ENCODE measurements around the gene DNAH6. TPM values are rescaled to one million over a fixed set of nuclear protein-coding genes. Genes with fewer than 3 reads are reported as not detected.

DNAH6 gene
- total RNA-seq, 2 donors from 2014 or later = 0.24 to 0.30 TPM

- Histone ChIP-seq H3K4me1 (no peaks in the 10 kb centered on the region), H3K4me3 (no peak overlapping the region), H3K27me3 (no peaks in the 10 kb centered on the region), H3K27ac (no peak overlapping the region), H3K9me3 (no peaks in the 10 kb centered on the region), H3K36me3 (no peaks in the 10 kb centered on the region)
- DNase-seq (ENCODE audit: low spot score) = no peak
- TF ChIP-seq CTCF (IDR thresholded peaks at IDR 0.05) = no peak
Observed at GRCh38 chr2:84639751-84640150, 123.5 kb downstream of the DNAH6 start.

GRCh38 chr2:84640411-84640810, 124.1 kb downstream of the DNAH6 start:
- no peaks in the 10 kb centered on the region for H3K36me3 ChIP-seq
- TF ChIP-seq CTCF (IDR thresholded peaks at IDR 0.05) = no peak
- no peaks in the 10 kb centered on the region for H3K27me3 ChIP-seq
- H3K4me3 ChIP-seq = no peak overlapping the region
- DNase-seq (ENCODE audit: low spot score) = no peak
- no peak overlapping the region for H3K27ac ChIP-seq
- H3K4me1 ChIP-seq = no peaks in the 10 kb centered on the region
- H3K9me3 ChIP-seq = no peaks in the 10 kb centered on the region

- Histone ChIP-seq H3K9me3 (no peaks in the 10 kb centered on the region), H3K4me3 (no peak overlapping the region), H3K4me1 (no peaks in the 10 kb centered on the region), H3K27ac (no peak overlapping the region), H3K27me3 (no peaks in the 10 kb centered on the region), H3K36me3 (no peaks in the 10 kb centered on the region)
- TF ChIP-seq CTCF (IDR thresholded peaks at IDR 0.05) = no peak
- no peak for DNase-seq (ENCODE audit: low spot score)
Observed at GRCh38 chr2:84641021-84641420, 124.7 kb downstream of the DNAH6 start.

- no peak for TF ChIP-seq CTCF (IDR thresholded peaks at IDR 0.05)
- Histone ChIP-seq H3K36me3 (no peaks in the 10 kb centered on the region), H3K27ac (no peak overlapping the region), H3K9me3 (no peaks in the 10 kb centered on the region), H3K4me1 (no peaks in the 10 kb centered on the region), H3K4me3 (no peak overlapping the region), H3K27me3 (no peaks in the 10 kb centered on the region)
- DNase-seq (ENCODE audit: low spot score) = no peak
Observed at GRCh38 chr2:84643991-84644390, 127.7 kb downstream of the DNAH6 start.

- DNase-seq (ENCODE audit: low spot score) = no peak
Observed at GRCh38 chr2:84646514-84646913, 130.2 kb downstream of the DNAH6 start.

More at GRCh38 chr2:84646514-84646913, 130.2 kb downstream of the DNAH6 start:
- Histone ChIP-seq H3K9me3 (no peaks in the 10 kb centered on the region), H3K4me3 (no peak overlapping the region), H3K27ac (no peak overlapping the region), H3K36me3 (no peaks in the 10 kb centered on the region), H3K4me1 (no peaks in the 10 kb centered on the region), H3K27me3 (no peaks in the 10 kb centered on the region)
- no peak for TF ChIP-seq CTCF (IDR thresholded peaks at IDR 0.05)
